HG02973 (cell line): ENCODE results near the gene VWCE.
A peak's percentile ranks its signal among the peaks of the same experiment; 100 is the strongest.

Experiments
- ATAC-seq: cut with Tn5 transposase; IDR thresholded peaks from one replicate; pipeline ENCODE4 v1.9.1; 2021; ENCODE audit warnings: moderate library complexity; ENCODE audit not compliant: unreplicated experiment

Gene VWCE, protein sequence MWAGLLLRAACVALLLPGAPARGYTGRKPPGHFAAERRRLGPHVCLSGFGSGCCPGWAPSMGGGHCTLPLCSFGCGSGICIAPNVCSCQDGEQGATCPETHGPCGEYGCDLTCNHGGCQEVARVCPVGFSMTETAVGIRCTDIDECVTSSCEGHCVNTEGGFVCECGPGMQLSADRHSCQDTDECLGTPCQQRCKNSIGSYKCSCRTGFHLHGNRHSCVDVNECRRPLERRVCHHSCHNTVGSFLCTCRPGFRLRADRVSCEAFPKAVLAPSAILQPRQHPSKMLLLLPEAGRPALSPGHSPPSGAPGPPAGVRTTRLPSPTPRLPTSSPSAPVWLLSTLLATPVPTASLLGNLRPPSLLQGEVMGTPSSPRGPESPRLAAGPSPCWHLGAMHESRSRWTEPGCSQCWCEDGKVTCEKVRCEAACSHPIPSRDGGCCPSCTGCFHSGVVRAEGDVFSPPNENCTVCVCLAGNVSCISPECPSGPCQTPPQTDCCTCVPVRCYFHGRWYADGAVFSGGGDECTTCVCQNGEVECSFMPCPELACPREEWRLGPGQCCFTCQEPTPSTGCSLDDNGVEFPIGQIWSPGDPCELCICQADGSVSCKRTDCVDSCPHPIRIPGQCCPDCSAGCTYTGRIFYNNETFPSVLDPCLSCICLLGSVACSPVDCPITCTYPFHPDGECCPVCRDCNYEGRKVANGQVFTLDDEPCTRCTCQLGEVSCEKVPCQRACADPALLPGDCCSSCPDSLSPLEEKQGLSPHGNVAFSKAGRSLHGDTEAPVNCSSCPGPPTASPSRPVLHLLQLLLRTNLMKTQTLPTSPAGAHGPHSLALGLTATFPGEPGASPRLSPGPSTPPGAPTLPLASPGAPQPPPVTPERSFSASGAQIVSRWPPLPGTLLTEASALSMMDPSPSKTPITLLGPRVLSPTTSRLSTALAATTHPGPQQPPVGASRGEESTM

DNA sequence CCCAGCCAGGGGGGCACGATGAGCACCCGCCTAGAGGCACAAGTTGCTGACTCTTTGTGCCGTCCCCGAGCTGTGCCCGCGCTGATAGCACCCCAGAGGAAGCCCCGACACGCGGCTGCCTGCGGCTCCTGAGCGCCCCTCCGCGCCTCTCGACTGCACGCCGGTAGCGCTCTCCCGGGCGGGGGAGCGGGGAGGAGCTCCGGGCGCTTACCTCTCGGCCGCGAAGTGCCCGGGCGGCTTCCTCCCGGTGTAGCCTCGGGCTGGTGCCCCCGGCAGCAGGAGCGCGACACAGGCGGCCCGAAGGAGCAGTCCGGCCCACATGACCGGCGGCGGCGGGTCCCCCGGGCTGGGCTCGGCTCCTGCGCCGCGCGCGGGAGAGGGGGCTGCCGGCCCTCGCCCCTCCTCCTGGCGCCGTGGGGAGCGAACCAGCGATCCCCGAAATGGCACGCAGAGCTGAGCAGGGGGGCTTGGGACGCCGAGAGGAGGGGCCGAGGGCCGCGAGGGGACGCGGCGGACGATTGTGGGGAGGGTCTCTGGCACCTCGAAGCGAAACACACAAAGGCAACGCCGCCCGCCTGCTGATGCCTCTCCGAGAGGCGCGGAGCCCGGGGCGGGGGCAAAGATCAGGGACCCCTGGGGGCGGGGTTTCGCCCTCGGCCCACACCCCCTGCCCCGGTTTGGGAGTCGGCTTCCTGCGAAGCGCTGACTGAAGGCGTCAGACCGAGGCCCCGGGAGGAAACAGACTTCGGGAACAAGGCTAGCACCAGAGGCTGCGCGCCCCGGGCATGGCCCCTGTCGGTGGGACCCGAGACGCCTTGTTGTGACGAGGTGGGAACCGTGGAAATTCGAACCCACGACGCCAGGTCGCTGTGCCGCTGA lies at the start of gene VWCE:
VWCE (minus strand) TSS at position 600 of the 879 bp plus-strand sequence; CDS start at position 321, 279 bp downstream.
- ATAC-seq: peak; percentile 73

- no peak for ATAC-seq
These were observed 49.0 kb upstream of the VWCE start for GRCh38 chr11:61343792-61344745.

DNA sequence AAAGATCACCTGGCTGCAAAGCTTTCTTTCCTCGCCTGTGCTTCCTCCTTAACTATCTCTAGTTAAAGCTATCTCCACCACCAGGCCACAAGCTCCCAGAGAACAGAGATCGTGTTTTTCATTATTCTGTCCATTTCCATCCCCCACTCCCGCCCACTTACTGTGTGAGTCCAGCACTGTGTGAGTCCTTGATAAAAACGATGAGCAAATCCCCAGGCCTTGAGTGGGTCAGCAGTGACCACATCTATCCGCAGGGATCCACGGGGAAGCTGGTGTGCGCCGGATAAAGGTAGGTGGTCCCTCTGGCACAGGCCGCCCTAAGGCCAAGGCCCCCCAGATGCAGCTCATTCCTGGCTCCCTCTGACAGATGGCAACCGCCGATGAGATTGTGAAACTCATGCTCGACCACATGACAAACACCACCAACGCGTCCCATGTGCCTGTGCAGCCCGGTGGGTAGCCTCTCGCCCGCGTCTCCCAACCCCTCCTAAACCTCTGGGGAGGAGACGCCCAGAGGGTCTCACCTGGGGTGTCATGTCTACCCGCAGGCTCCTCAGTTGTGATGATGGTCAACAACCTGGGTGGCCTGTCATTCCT lies 47.2 kb upstream of the VWCE start:
- ATAC-seq: no peak

GRCh38 chr11:61341706-61342105 lies 46.6 kb upstream of the VWCE start:
- no peak for ATAC-seq

DNA sequence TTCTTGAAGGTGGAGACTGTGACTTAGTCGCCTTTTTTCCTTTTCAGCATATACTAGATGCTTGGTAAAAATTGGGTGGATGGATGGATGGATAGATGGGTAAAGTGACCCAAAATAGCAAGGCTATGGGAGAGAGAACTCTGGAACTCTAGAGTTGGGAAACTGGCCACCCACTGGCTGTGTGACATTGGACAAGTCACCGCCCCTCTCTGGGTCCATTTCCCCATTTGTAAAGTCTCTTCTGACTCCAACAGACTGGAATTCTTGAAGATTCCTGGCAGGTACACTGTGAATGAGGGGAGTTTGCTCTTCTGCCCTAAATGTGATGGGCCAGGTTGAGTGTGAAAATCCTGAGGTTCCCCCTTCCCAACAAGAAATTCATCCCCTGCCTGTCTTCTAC lies 45.9 kb upstream of the VWCE start:
- ATAC-seq: no peak

GRCh38 chr11:61339490-61339878 lies 44.4 kb upstream of the VWCE start:
- ATAC-seq: no peak

DNA sequence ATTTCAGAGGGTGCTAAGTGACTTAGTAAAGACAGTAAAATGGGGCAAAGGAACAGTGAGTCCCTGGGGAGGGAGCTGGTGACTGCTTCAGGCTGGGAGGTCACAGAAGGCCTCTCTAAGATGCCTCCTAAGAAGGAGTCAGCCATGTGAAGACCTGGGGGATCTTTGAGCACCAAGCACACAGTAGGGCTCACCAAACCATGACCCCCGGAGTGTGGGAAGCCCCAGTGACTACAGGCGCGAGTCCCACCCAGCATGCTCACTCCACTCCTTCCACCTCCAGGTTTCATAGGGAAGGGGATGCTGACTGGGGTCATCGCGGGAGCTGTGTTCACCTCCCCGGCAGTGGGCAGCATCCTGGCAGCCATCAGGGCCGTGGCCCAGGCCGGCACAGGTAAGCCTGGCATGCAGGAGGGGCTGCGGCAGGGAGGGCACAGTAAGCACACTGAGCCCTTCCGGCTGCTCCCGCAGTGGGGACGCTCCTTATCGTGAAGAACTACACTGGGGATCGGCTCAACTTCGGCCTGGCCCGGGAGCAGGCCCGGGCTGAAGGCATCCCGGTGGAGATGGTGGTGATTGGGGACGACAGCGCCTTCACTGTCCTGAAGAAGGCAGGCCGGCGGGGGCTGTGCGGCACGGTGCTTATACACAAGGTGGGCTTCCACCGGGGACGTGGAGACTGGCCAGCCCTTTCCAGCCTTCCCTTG lies 43.8 kb upstream of the VWCE start:
- ATAC-seq: no peak

DNA sequence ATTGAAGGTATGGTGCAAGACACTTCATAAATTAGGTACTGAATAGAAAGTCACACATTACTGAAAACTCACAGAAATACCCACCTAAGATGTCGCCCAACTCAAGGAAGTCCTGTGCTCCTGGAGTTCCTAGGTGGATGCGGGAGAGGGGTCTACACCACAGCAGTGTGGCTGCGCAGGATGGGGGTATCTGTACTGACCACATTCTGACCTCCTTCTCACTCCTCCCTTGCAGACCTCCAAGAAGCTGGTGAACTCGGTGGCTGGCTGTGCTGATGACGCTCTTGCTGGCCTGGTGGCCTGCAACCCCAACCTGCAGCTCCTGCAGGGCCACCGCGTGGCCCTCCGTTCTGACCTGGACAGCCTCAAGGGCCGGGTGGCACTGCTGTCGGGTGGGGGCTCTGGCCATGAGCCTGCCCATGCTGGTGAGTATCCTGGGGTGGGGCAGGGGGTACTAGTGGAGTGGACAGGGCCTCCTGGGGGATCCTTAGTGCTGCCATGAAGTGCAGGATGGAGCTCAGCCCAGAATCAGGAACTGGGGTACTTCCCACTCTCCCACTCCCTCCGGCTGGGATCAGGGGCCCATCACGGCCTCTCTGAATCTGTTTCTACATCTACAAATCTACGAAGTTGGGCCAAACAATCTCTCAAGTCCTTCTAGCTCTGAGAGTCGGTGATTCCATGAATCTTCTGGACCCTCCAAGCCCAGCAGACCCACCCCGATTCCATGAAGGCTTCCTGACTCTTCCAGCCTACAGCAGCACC lies 42.8 kb upstream of the VWCE start:
- ATAC-seq: no peak

DNA sequence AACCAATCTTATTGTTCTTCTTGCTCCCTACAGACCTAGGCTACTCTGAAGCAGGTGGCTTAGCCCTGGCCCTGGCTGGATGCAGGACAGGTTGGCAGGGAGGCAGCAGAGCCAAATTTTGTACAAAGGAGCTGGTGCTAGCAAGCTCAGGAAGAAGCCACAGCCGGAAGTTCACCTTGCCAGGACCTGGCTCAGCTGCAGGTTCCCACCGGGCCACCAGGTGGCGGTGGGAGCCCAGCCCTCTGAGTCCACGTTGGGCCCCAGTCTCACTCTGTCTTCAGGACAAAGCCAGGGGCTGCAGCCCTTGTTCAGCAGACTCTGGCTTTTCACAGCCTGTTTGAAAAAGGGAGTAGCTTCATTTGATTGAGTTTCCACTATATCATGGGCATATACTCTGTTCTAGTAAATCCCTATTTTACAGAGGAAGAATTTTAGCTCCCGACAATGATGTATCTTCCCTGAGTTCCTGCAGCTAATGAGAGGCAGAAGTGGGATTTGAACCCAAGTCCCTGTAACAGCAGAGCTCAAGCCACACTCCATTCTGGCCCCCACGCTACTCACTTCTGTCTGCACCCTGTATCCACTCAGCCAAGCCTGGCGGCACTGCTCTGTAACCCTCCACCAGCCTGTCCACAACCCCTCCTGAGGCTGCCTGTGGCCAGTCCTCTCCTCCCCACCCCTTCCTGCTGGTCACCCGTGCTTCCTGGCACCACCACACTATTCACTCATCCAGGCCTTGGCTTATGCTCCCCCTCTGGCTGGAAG lies 41.2 kb upstream of the VWCE start:
- ATAC-seq: peak; percentile 44

GRCh38 chr11:61335355-61335710 lies 40.2 kb upstream of the VWCE start:
- no peak for ATAC-seq

DNA sequence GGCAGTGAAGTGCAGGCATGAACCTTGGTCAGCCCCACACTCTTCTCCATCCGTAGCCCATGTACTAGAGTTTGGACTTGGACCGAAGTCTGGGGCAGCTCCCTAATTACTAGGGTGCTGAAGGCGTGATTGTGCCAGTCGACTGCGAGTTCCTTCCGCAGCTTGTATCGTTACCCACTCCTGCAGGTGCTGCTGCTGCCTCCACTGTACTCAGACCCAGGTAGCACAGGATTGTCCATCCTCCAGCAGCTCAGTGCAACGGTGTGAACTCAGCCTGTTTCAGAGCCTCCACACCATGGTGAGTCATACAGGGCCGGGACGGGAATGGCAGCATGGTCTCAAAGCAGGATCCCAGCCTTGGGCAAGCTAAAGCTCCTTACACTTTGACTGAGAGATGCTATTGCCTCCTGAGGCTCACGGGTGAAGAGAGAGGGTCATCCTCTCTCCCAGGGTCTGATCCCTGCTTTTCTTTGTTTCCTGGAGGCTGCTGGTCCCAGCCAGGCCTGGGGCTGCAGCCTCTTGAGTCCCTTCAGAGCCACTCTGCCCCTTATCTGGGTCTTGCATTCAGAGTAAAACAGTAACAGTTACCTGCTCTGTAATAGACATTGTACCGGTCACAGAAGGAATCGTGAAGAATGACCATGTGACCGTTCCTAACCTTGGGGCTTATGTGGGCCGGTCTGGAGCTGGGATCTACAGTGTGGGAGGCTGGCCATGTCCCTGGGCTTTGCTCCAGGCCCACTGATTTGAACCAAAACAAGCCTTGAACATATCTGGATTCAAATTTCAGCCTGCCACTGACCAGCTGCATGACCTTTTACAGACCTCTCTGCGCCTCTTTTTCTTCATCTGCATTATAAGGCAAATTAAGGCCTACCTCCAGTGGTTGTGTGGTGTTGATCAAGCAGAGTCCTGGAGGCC lies 39.6 kb upstream of the VWCE start:
- ATAC-seq: no peak

DNA sequence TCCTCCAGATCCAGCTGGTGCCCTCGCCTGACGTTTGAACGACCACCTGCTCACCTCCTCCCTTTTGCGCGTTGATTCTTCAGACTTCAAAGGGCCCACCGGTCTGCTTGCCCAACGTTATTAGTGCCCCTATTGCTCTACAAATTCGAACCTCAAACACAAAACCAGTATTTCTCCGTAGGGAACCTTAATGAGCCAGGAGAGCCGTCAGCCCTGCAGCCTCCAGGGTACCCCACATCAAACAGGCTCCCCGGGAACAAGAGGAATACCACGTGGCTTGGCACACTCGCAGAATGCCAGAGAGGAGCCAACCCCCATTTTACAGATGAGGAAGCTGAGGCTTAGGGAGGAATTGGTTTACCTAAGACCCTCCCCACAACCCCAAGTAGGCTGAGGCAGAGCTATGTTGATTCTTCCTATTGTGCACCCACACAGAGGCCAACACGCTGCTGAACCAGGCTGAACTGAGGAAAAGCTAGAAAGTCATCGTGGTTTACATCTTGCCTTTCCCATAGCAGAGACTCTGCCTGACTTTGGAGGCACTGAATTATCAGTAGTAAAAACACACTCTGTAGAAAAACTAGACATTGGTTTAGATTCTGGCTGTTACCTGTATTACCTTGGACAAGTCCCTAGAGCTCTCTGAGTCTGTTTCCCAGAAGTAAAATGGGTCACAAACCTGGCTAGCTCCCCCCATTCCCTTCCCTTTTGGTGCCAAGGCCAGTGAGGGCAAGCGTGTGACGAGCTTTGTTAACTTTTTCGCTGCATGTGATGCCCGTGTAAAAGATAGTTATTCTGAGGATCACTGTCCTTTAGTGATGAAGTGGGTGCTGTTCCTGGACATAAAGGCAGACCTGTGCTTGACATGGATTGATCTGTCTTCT lies 38.7 kb upstream of the VWCE start:
- no peak for ATAC-seq

GRCh38 chr11:61332797-61333549 lies 37.9 kb upstream of the VWCE start, which contains the start of the genes DDB1 and TKFC:
Gene DDB1 (minus strand): TSS chr11:61333105. CDS start chr11:61332968, 137 bp downstream.
Gene TKFC (plus strand): TSS chr11:61333228. CDS start chr11:61334729, 1,501 bp downstream.
- ATAC-seq: peak; percentile 82

GRCh38 chr11:61332281-61332796 lies 37.2 kb upstream of the VWCE start:
- peak; percentile 3 for ATAC-seq
